ENCODE measurements around the gene CNRIP1.

Gene CNRIP1

GRCh38 chr2:68256093-68256450, 63.7 kb downstream of the CNRIP1 start:
- H3K4me3 ChIP-seq (ENCODE audit: severe bottlenecking) = no peak overlapping the region
- H3K27ac ChIP-seq (ENCODE audit: poor library complexity, severe bottlenecking) = peak overlapping the region; percentile 9
- H3K4me1 ChIP-seq (ENCODE audit: insufficient read depth, poor library complexity, severe bottlenecking) = peaks cover 20% of the 10 kb centered on the region
- H3K9me3 ChIP-seq (ENCODE audit: severe bottlenecking) = no peaks in the 10 kb centered on the region
- no peaks in the 10 kb centered on the region for H3K27me3 ChIP-seq (ENCODE audit: insufficient read depth, poor library complexity, severe bottlenecking)
- TF ChIP-seq CTCF (IDR thresholded peaks at IDR 0.05; ENCODE audit: poor library complexity, severe bottlenecking) = no peak
- no peaks in the 10 kb centered on the region for H3K36me3 ChIP-seq (ENCODE audit: low read depth)
- DNase-seq (ENCODE audit: low spot score) (no peak), ATAC-seq (ENCODE audit: low read depth) (no peak)

GRCh38 chr2:68253219-68254068, 66.3 kb downstream of the CNRIP1 start:
- DNase-seq (ENCODE audit: low spot score) = no peak
- Histone ChIP-seq H3K4me3 (ENCODE audit: severe bottlenecking) (peak overlapping the region; percentile 73), H3K36me3 (ENCODE audit: low read depth) (peaks cover 14% of the 10 kb centered on the region), H3K27ac (ENCODE audit: poor library complexity, severe bottlenecking) (peak overlapping the region; percentile 87), H3K4me1 (ENCODE audit: insufficient read depth, poor library complexity, severe bottlenecking) (peaks cover 34% of the 10 kb centered on the region), H3K9me3 (ENCODE audit: severe bottlenecking) (no peaks in the 10 kb centered on the region), H3K27me3 (ENCODE audit: insufficient read depth, poor library complexity, severe bottlenecking) (no peaks in the 10 kb centered on the region)
- TF ChIP-seq CTCF (IDR thresholded peaks at IDR 0.05; ENCODE audit: poor library complexity, severe bottlenecking) = no peak
- ATAC-seq (ENCODE audit: low read depth) = no peak; the same call in 2 of the 3 replicates

GRCh38 chr2:68252400-68253218, 67.1 kb downstream of the CNRIP1 start, which contains the start of gene PPP3R1:
Gene PPP3R1 (minus strand): TSS chr2:68252532. CDS start chr2:68252127, 405 bp downstream.
- ATAC-seq (ENCODE audit: low read depth) (peak; percentile 88), DNase-seq (ENCODE audit: low spot score) (peak; percentile 91)
- H3K4me3 ChIP-seq (ENCODE audit: severe bottlenecking) = peak within 1 kb of the TSS; percentile 73
- no peaks in the 10 kb centered on the region for H3K9me3 ChIP-seq (ENCODE audit: severe bottlenecking)
- TF ChIP-seq CTCF (IDR thresholded peaks at IDR 0.05; ENCODE audit: poor library complexity, severe bottlenecking) = no peak
- no peaks in the 10 kb centered on the region for H3K27me3 ChIP-seq (ENCODE audit: insufficient read depth, poor library complexity, severe bottlenecking)
- H3K36me3 ChIP-seq (ENCODE audit: low read depth) = peaks cover 14% of the 10 kb centered on the region
- peaks cover 39% of the 10 kb centered on the region for H3K4me1 ChIP-seq (ENCODE audit: insufficient read depth, poor library complexity, severe bottlenecking)
- peak within 1 kb of the TSS; percentile 87 for H3K27ac ChIP-seq (ENCODE audit: poor library complexity, severe bottlenecking)

- Histone ChIP-seq H3K36me3 (ENCODE audit: low read depth) (peaks cover 14% of the 10 kb centered on the region), H3K27ac (ENCODE audit: poor library complexity, severe bottlenecking) (peak overlapping the region; percentile 87), H3K27me3 (ENCODE audit: insufficient read depth, poor library complexity, severe bottlenecking) (no peaks in the 10 kb centered on the region), H3K9me3 (ENCODE audit: severe bottlenecking) (no peaks in the 10 kb centered on the region), H3K4me1 (ENCODE audit: insufficient read depth, poor library complexity, severe bottlenecking) (peaks cover 39% of the 10 kb centered on the region), H3K4me3 (ENCODE audit: severe bottlenecking) (peak overlapping the region; percentile 73)
- DNase-seq (ENCODE audit: low spot score) (no peak), ATAC-seq (ENCODE audit: low read depth) (no peak)
- no peak for TF ChIP-seq CTCF (IDR thresholded peaks at IDR 0.05; ENCODE audit: poor library complexity, severe bottlenecking)
These were observed 67.8 kb downstream of the CNRIP1 start for GRCh38 chr2:68251855-68252399.

Data from RWPE2 (cell line).